ENCODE results near the gene HESX1.

Gene HESX1

GRCh38 chr3:57184526-57184925 is 15.3 kb downstream of the HESX1 start:
- H3K36me3 ChIP-seq (replicated peaks; ENCODE audit: insufficient read depth, low read length): no peaks in the 10 kb centered on the region
- no peak for DNase-seq

GRCh38 chr3:57179580-57180410 is 20.0 kb downstream of the HESX1 start:
- Histone ChIP-seq H2AFZ (ENCODE audit: low read length) (no peak overlapping the region), H3K79me2 (ENCODE audit: low read length) (no peaks in the 10 kb centered on the region), H3K27me3 (replicated peaks; ENCODE audit: insufficient read depth, low read length) (no peaks in the 10 kb centered on the region), H3K36me3 (replicated peaks; ENCODE audit: insufficient read depth, low read length) (no peaks in the 10 kb centered on the region), H3K9me2 (replicated peaks; ENCODE audit: insufficient read depth, low read length) (no peaks in the 10 kb centered on the region), H3K27ac (ENCODE audit: low read length) (no peak overlapping the region), H3K9me3 (replicated peaks; ENCODE audit: insufficient read depth, low read length) (no peaks in the 10 kb centered on the region), H3K4me2 (ENCODE audit: low read depth, low read length) (no peak overlapping the region), H3F3A (ENCODE audit: insufficient read depth, low read length) (no peaks in the 10 kb centered on the region), H3K4me1 (ENCODE audit: low read length) (peaks cover 7% of the 10 kb centered on the region), H3K9ac (ENCODE audit: low read length) (no peak overlapping the region), H3K4me3 (ENCODE audit: low read length) (no peak overlapping the region), H4K20me1 (ENCODE audit: insufficient read depth, low read length) (no peaks in the 10 kb centered on the region)
- TF ChIP-seq CTCF (IDR thresholded peaks at IDR 0.05; ENCODE audit: low read length) (peak; percentile 50), EZH2phosphoT487 (IDR thresholded peaks at IDR 0.05; ENCODE audit: low read length) (no peak)
- peak; percentile 47 for DNase-seq

More at GRCh38 chr3:57184526-57184925, 15.3 kb downstream of the HESX1 start:
- Histone ChIP-seq H4K20me1 (ENCODE audit: insufficient read depth, low read length) (no peaks in the 10 kb centered on the region), H3K4me3 (ENCODE audit: low read length) (no peak overlapping the region), H3F3A (ENCODE audit: insufficient read depth, low read length) (no peaks in the 10 kb centered on the region), H3K27me3 (replicated peaks; ENCODE audit: insufficient read depth, low read length) (no peaks in the 10 kb centered on the region), H3K9ac (ENCODE audit: low read length) (no peak overlapping the region), H3K4me2 (ENCODE audit: low read depth, low read length) (peak overlapping the region; percentile 41; the same call in 1 of the 2 replicates), H2AFZ (ENCODE audit: low read length) (no peak overlapping the region), H3K9me3 (replicated peaks; ENCODE audit: insufficient read depth, low read length) (no peaks in the 10 kb centered on the region), H3K9me2 (replicated peaks; ENCODE audit: insufficient read depth, low read length) (no peaks in the 10 kb centered on the region), H3K79me2 (ENCODE audit: low read length) (no peaks in the 10 kb centered on the region), H3K4me1 (ENCODE audit: low read length) (peaks cover 7% of the 10 kb centered on the region), H3K27ac (ENCODE audit: low read length) (no peak overlapping the region)
- TF ChIP-seq EZH2 (optimal IDR thresholded peaks at IDR 0.05; ENCODE audit: low read depth, low read length) (no peak), CTCF (IDR thresholded peaks at IDR 0.05; ENCODE audit: low read length) (no peak)

GRCh38 chr3:57176045-57176444 is 23.7 kb downstream of the HESX1 start:
- H3K36me3 ChIP-seq (replicated peaks; ENCODE audit: insufficient read depth, low read length): no peaks in the 10 kb centered on the region
- no peak for TF ChIP-seq EZH2 (optimal IDR thresholded peaks at IDR 0.05; ENCODE audit: low read depth, low read length)
- TF ChIP-seq CTCF (IDR thresholded peaks at IDR 0.05; ENCODE audit: low read length): no peak
- no peak for TF ChIP-seq EZH2phosphoT487 (IDR thresholded peaks at IDR 0.05; ENCODE audit: low read length)

More at GRCh38 chr3:57176045-57176444, 23.7 kb downstream of the HESX1 start:
- no peak overlapping the region for H2AFZ ChIP-seq (ENCODE audit: low read length)
- no peaks in the 10 kb centered on the region for H3K79me2 ChIP-seq (ENCODE audit: low read length)
- H3K27ac ChIP-seq (ENCODE audit: low read length): no peak overlapping the region
- H3K4me3 ChIP-seq (ENCODE audit: low read length): no peak overlapping the region
- H3K4me1 ChIP-seq (ENCODE audit: low read length): peaks cover 15% of the 10 kb centered on the region
- no peaks in the 10 kb centered on the region for H3K27me3 ChIP-seq (replicated peaks; ENCODE audit: insufficient read depth, low read length)
- no peak for DNase-seq
- H3F3A ChIP-seq (ENCODE audit: insufficient read depth, low read length): peaks cover 9% of the 10 kb centered on the region
- no peaks in the 10 kb centered on the region for H4K20me1 ChIP-seq (ENCODE audit: insufficient read depth, low read length)
- H3K9ac ChIP-seq (ENCODE audit: low read length): no peak overlapping the region
- H3K4me2 ChIP-seq (ENCODE audit: low read depth, low read length): no peak overlapping the region
- H3K9me2 ChIP-seq (replicated peaks; ENCODE audit: insufficient read depth, low read length): no peaks in the 10 kb centered on the region
- H3K9me3 ChIP-seq (replicated peaks; ENCODE audit: insufficient read depth, low read length): no peaks in the 10 kb centered on the region

All from MM.1S (cell line).